SK-N-SH treated with all-trans-retinoic acid at 6 μM for 48 hours (cell line): Measurements from ENCODE around the gene SLC37A1.

ENCODE experiments used
- ATAC-seq: fragments of 200-7000 bp; cut with Tn5 transposase; 3 replicates; pipeline ENCODE4 v1.9.1; 2020; ENCODE audit warnings: mild to moderate bottlenecking, moderate library complexity
- ARNTL ChIP-seq: fragments of 450-650 bp; formaldehyde crosslinking; IDR thresholded peaks from 2 replicates; pipeline ENCODE4 v1.5.0; 2020; ENCODE audit warnings: low read depth, mild to moderate bottlenecking, moderate library complexity, borderline replicate concordance
- CSDC2 ChIP-seq: fragments of 250-450 bp; sonication (Bioruptor Pico); IDR thresholded peaks from 2 replicates; pipeline ENCODE4 v1.5.0; 2020; ENCODE audit warnings: mild to moderate bottlenecking, moderate library complexity
- CSRNP3 ChIP-seq: fragments of 250-450 bp; sonication (Bioruptor Pico); IDR thresholded peaks from 2 replicates; pipeline ENCODE4 v1.5.1; 2021; ENCODE audit warnings: mild to moderate bottlenecking, moderate library complexity
- ESRRG ChIP-seq: fragments of 250-450 bp; sonication (Bioruptor Pico); IDR thresholded peaks from 2 replicates; pipeline ENCODE4 v1.6.1; 2021; ENCODE audit warnings: mild to moderate bottlenecking
- GLIS3 ChIP-seq: fragments of 250-450 bp; sonication (Bioruptor Pico); IDR thresholded peaks from 2 replicates; pipeline ENCODE4 v1.5.0; 2020; ENCODE audit warnings: mild to moderate bottlenecking, moderate library complexity
- ISL1 ChIP-seq: fragments of 250-450 bp; sonication (Bioruptor Pico); IDR thresholded peaks from 2 replicates; pipeline ENCODE4 v2.1.2; 2022; ENCODE audit warnings: mild to moderate bottlenecking, moderate library complexity
- OSR1 ChIP-seq: fragments of 250-450 bp; sonication (Bioruptor Pico); IDR thresholded peaks from 2 replicates; pipeline ENCODE4 v1.8.0; 2022; ENCODE audit warnings: moderate library complexity, mild to moderate bottlenecking, inconsistent platforms
- POU6F1 ChIP-seq: fragments of 250-450 bp; sonication (Bioruptor Pico); IDR thresholded peaks from 2 replicates; pipeline ENCODE4 v1.8.0; 2021; ENCODE audit warnings: low read depth, mild to moderate bottlenecking, moderate library complexity, borderline replicate concordance
- PPARA ChIP-seq: fragments of 250-450 bp; sonication (Bioruptor Pico); IDR thresholded peaks from 2 replicates; pipeline ENCODE4 v1.5.0; 2020; ENCODE audit warnings: mild to moderate bottlenecking, borderline replicate concordance
- RARB ChIP-seq: fragments of 250-450 bp; sonication (Bioruptor Pico); IDR thresholded peaks from 2 replicates; pipeline ENCODE4 v1.8.0; 2021; ENCODE audit warnings: mild to moderate bottlenecking, moderate library complexity
- TOX ChIP-seq: fragments of 250-450 bp; sonication (Bioruptor Pico); IDR thresholded peaks from 2 replicates; pipeline ENCODE4 v1.8.0; 2021; ENCODE audit warnings: mild to moderate bottlenecking, moderate library complexity, borderline replicate concordance
- ZC3H10 ChIP-seq: fragments of 250-450 bp; sonication (Bioruptor Pico); IDR thresholded peaks from 2 replicates; pipeline ENCODE4 v1.5.1; 2021; ENCODE audit warnings: mild to moderate bottlenecking, moderate library complexity
- ZFP3 ChIP-seq: fragments of 250-450 bp; sonication (Bioruptor Pico); IDR thresholded peaks from 2 replicates; pipeline ENCODE4 v1.5.0; 2020; ENCODE audit warnings: mild to moderate bottlenecking, moderate library complexity
- ZNF565 ChIP-seq: fragments of 450-650 bp; formaldehyde crosslinking; conservative IDR thresholded peaks from 2 replicates; pipeline ENCODE4 v1.5.0; 2020; ENCODE audit warnings: low read depth, mild to moderate bottlenecking, moderate library complexity
- ZNF70 ChIP-seq: fragments of 450-650 bp; formaldehyde crosslinking; IDR thresholded peaks from 2 replicates; pipeline ENCODE4 v1.5.0; 2020; ENCODE audit warnings: mild to moderate bottlenecking, moderate library complexity
- ZNF8 ChIP-seq: fragments of 450-650 bp; formaldehyde crosslinking; IDR thresholded peaks from 2 replicates; pipeline ENCODE4 v1.5.0; 2020; ENCODE audit warnings: mild to moderate bottlenecking, moderate library complexity
- TF ChIP-seq, protein P1 (sequence below): fragments of 250-450 bp; sonication (Bioruptor Pico); IDR thresholded peaks from 2 replicates; pipeline ENCODE4 v1.5.1; 2020; ENCODE audit warnings: low read depth, mild to moderate bottlenecking, moderate library complexity
- TF ChIP-seq, protein P2 (sequence below): fragments of 250-450 bp; sonication (Bioruptor Pico); IDR thresholded peaks from 2 replicates; pipeline ENCODE4 v1.8.0; 2020; ENCODE audit warnings: mild to moderate bottlenecking, moderate library complexity, borderline replicate concordance
- TF ChIP-seq, protein P3 (sequence below): fragments of 250-450 bp; sonication (Bioruptor Pico); IDR thresholded peaks from 2 replicates; pipeline ENCODE4 v1.5.0; 2020; ENCODE audit warnings: mild to moderate bottlenecking, moderate library complexity

SLC37A1 gene

DNA sequence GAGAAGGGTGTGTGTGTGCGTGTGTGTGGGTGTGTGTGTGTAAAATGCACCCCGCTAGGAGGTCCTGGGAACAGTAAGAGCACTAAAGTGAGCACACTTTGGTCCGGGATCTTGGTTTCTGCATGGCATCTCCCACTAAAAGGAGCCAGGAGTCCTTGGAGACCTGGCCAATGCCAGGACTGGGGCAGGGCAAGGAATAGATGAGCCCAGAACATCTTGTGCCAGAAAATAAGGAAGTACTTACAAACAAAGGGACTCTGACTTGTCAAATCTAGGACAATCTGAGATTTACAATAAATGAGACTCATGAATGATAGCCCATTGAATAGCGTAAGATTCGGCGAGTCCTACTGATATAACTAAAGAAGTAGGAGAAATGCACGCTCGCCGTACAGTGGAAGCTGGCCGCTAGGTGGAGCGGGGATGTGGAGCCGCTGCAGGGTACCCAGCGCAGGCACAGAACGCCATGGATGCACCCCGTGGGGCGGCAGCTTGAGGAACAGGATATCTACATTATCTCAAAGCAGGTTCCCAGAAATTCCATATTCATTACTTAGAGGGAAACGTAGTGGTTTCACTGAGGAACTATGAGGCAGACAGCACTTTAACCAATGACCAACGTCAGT is 7.1 kb downstream of the SLC37A1 start (continued):
- TF ChIP-seq, protein P1, sequence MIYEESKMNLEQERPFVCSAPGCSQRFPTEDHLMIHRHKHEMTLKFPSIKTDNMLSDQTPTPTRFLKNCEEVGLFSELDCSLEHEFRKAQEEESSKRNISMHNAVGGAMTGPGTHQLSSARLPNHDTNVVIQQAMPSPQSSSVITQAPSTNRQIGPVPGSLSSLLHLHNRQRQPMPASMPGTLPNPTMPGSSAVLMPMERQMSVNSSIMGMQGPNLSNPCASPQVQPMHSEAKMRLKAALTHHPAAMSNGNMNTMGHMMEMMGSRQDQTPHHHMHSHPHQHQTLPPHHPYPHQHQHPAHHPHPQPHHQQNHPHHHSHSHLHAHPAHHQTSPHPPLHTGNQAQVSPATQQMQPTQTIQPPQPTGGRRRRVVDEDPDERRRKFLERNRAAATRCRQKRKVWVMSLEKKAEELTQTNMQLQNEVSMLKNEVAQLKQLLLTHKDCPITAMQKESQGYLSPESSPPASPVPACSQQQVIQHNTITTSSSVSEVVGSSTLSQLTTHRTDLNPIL (CRISPR knock-in tag) = no peak
- TF ChIP-seq CSRNP3 (CRISPR knock-in tag) (no peak), TOX (no peak)

- TF ChIP-seq CSDC2 (CRISPR knock-in tag) (no peak), OSR1 (CRISPR knock-in tag) (no peak), CSRNP3 (CRISPR knock-in tag) (no peak), ISL1 (no peak), ESRRG (CRISPR knock-in tag) (no peak), PPARA (CRISPR knock-in tag) (no peak), ZNF8 (CRISPR knock-in tag) (no peak), RARB (no peak), ZNF70 (CRISPR knock-in tag) (no peak), TOX (no peak), GLIS3 (CRISPR knock-in tag) (no peak)
- TF ChIP-seq, protein P1 (CRISPR knock-in tag) = no peak
- ATAC-seq = no peak
Measured at GRCh38 chr21:42521384-42521783, 7.7 kb downstream of the SLC37A1 start.

DNA sequence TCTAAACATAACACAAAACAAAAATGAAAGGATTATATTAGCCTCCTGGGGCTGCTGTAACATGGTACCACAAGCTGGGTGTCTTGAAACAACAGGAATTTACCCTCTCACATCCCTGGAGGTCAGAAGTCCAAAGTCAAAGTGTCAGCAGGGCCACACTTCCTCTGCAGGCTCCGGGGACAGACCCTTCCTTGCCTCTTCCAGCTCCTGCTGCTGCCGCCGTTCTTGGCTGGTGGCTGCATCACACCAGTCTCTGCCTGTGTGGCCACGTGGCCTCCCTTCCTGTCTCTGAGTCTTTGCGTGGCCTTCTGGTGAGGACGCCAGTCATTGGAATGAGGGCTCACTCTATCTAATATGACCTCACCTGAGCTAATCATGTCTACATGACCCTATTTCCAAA is 8.2 kb downstream of the SLC37A1 start:
- TF ChIP-seq GLIS3 (CRISPR knock-in tag) (no peak), CSRNP3 (CRISPR knock-in tag) (no peak), ZNF565 (CRISPR knock-in tag) (no peak)
- no peak for ATAC-seq

DNA sequence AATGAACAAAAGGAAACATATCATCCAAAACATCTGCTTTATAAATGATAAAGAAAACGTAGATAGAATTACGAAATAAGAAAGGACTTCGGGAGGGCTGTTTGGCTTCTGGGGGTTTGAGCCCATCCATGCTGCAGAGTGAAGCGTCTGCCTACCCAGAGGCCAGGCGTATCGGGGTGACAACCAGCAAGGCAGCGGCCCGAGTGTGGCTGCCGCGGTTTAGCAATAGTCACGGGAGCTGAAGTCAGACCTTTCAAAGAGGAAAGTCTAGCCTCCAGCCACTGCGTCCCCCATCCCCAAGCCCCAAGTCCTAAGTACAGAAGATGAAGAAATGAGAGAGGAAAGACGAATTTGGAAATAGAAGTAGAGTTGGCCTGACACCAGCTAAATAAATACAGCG is 8.6 kb downstream of the SLC37A1 start:
- no peak for TF ChIP-seq RARB
- no peak for TF ChIP-seq ZFP3 (CRISPR knock-in tag)
- no peak for TF ChIP-seq OSR1 (CRISPR knock-in tag)
- no peak for TF ChIP-seq ESRRG (CRISPR knock-in tag)
- TF ChIP-seq POU6F1 (CRISPR knock-in tag) = no peak
- no peak for TF ChIP-seq CSDC2 (CRISPR knock-in tag)
- TF ChIP-seq ZC3H10 (CRISPR knock-in tag) = no peak
- TF ChIP-seq, protein P2, sequence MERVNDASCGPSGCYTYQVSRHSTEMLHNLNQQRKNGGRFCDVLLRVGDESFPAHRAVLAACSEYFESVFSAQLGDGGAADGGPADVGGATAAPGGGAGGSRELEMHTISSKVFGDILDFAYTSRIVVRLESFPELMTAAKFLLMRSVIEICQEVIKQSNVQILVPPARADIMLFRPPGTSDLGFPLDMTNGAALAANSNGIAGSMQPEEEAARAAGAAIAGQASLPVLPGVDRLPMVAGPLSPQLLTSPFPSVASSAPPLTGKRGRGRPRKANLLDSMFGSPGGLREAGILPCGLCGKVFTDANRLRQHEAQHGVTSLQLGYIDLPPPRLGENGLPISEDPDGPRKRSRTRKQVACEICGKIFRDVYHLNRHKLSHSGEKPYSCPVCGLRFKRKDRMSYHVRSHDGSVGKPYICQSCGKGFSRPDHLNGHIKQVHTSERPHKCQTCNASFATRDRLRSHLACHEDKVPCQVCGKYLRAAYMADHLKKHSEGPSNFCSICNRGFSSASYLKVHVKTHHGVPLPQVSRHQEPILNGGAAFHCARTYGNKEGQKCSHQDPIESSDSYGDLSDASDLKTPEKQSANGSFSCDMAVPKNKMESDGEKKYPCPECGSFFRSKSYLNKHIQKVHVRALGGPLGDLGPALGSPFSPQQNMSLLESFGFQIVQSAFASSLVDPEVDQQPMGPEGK = no peak
- no peak for TF ChIP-seq CSRNP3 (CRISPR knock-in tag)
- TF ChIP-seq, protein P3, sequence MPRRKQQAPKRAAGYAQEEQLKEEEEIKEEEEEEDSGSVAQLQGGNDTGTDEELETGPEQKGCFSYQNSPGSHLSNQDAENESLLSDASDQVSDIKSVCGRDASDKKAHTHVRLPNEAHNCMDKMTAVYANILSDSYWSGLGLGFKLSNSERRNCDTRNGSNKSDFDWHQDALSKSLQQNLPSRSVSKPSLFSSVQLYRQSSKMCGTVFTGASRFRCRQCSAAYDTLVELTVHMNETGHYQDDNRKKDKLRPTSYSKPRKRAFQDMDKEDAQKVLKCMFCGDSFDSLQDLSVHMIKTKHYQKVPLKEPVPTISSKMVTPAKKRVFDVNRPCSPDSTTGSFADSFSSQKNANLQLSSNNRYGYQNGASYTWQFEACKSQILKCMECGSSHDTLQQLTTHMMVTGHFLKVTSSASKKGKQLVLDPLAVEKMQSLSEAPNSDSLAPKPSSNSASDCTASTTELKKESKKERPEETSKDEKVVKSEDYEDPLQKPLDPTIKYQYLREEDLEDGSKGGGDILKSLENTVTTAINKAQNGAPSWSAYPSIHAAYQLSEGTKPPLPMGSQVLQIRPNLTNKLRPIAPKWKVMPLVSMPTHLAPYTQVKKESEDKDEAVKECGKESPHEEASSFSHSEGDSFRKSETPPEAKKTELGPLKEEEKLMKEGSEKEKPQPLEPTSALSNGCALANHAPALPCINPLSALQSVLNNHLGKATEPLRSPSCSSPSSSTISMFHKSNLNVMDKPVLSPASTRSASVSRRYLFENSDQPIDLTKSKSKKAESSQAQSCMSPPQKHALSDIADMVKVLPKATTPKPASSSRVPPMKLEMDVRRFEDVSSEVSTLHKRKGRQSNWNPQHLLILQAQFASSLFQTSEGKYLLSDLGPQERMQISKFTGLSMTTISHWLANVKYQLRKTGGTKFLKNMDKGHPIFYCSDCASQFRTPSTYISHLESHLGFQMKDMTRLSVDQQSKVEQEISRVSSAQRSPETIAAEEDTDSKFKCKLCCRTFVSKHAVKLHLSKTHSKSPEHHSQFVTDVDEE (CRISPR knock-in tag) = no peak
- TF ChIP-seq ARNTL (CRISPR knock-in tag) = no peak
- ATAC-seq = no peak
